HL-60 (cell line): Measurements from ENCODE around the gene SCAMP5.
A peak's percentile ranks its signal among the peaks of the same experiment; 100 is the strongest.

Experiments
- DNase-seq, 2 experiments: peaks; one replicate each; pipeline ENCODE4 v3.0.0-alpha.2; 2010 to 2020; ENCODE audit warnings: low read depth in 1 of 2, low spot score in 1 of 2
- H3K27ac ChIP-seq: fragments of 250-450 bp; sonication (Bioruptor Pico); replicated peaks from 2 replicates; pipeline ENCODE4 v1.5.1; 2020; ENCODE audit warnings: mild to moderate bottlenecking, moderate library complexity
- H3K27me3 ChIP-seq: fragments of 250-450 bp; sonication (Bioruptor Pico); 2 replicates; pipeline ENCODE4 v1.5.1; 2021; ENCODE audit warnings: mild to moderate bottlenecking, moderate library complexity; ENCODE audit not compliant: insufficient read depth, poor library complexity, severe bottlenecking
- H3K4me3 ChIP-seq: replicated peaks from 2 replicates; pipeline ENCODE4 v1.5.1; 2011; ENCODE audit warnings: mild to moderate bottlenecking, control low read depth, low read length; ENCODE audit not compliant: insufficient read depth
- CTCF ChIP-seq: IDR thresholded peaks from one replicate; pipeline ENCODE4 v1.5.1; 2011; ENCODE audit warnings: low read length, control low read depth, inconsistent platforms; ENCODE audit not compliant: insufficient read depth
- GABPA ChIP-seq: IDR thresholded peaks from 2 replicates; pipeline ENCODE4 v1.6.1; 2012; ENCODE audit warnings: low read depth
- POLR2AphosphoS5 ChIP-seq: IDR thresholded peaks from 2 replicates; pipeline ENCODE4 v1.6.1; 2012; ENCODE audit warnings: low read depth
- REST ChIP-seq: IDR thresholded peaks from 2 replicates; pipeline ENCODE4 v1.6.1; 2012; ENCODE audit warnings: low read depth; ENCODE audit not compliant: insufficient replicate concordance
- SPI1 ChIP-seq: IDR thresholded peaks from 2 replicates; pipeline ENCODE4 v1.6.1; 2012; ENCODE audit warnings: low read depth, mild to moderate bottlenecking, borderline replicate concordance

The SCAMP5 gene

GRCh38 chr15:75033809-75034208 is 38.4 kb downstream of the SCAMP5 start:
- TF ChIP-seq SPI1 = no peak
- TF ChIP-seq CTCF = no peak
- TF ChIP-seq POLR2AphosphoS5 = no peak
- no peak for DNase-seq
- H3K27ac ChIP-seq = peak overlapping the region; percentile 48
- H3K4me3 ChIP-seq = no peak overlapping the region
- no peaks in the 10 kb centered on the region for H3K27me3 ChIP-seq

- Histone ChIP-seq H3K27me3 (no peaks in the 10 kb centered on the region), H3K4me3 (no peak overlapping the region), H3K27ac (peak overlapping the region; percentile 48)
- TF ChIP-seq SPI1 = peak; percentile 99
- no peak for TF ChIP-seq GABPA
- DNase-seq = peak in 1 of 2 experiments; percentile 92
Measured at GRCh38 chr15:75034615-75035014, 39.3 kb downstream of the SCAMP5 start.

GRCh38 chr15:75036212-75036616 is 40.9 kb downstream of the SCAMP5 start:
- no peak for TF ChIP-seq SPI1
- no peak for TF ChIP-seq POLR2AphosphoS5
- TF ChIP-seq CTCF = no peak
- TF ChIP-seq REST = no peak
- no peak for TF ChIP-seq GABPA
- DNase-seq = no peak
- no peaks in the 10 kb centered on the region for H3K27me3 ChIP-seq
- H3K27ac ChIP-seq = no peak overlapping the region
- H3K4me3 ChIP-seq = no peak overlapping the region

GRCh38 chr15:75037685-75038084 is 42.3 kb downstream of the SCAMP5 start:
- H3K27ac ChIP-seq = peak overlapping the region; percentile 26; the same call in 1 of the 2 replicates
- TF ChIP-seq CTCF (no peak), REST (no peak), GABPA (no peak), POLR2AphosphoS5 (no peak), SPI1 (no peak)
- no peaks in the 10 kb centered on the region for H3K27me3 ChIP-seq
- H3K4me3 ChIP-seq = no peak overlapping the region
- no peak for DNase-seq
